Nephron progenitor cell (in vitro differentiated cells): Measurements from ENCODE around the gene TDRD3.

Experiments
- DNase-seq: peaks from one replicate; pipeline ENCODE4 v3.0.0; 2021
- H3K27ac Mint-ChIP-seq: 2 replicates; pipeline ENCODE4 v1.8.0; 2021; ENCODE audit warnings: mild to moderate bottlenecking, moderate library complexity, mixed read lengths
- H3K27me3 Mint-ChIP-seq: 2 replicates; pipeline ENCODE4 v1.8.0; 2021; ENCODE audit warnings: mild to moderate bottlenecking, low read depth, mixed read lengths; ENCODE audit not compliant: poor library complexity
- H3K36me3 Mint-ChIP-seq: 2 replicates; pipeline ENCODE4 v1.8.0; 2021; ENCODE audit warnings: low read depth, mixed read lengths
- H3K4me1 Mint-ChIP-seq: 2 replicates; pipeline ENCODE4 v1.8.0; 2021; ENCODE audit warnings: mixed read lengths
- H3K4me3 Mint-ChIP-seq: 2 replicates; pipeline ENCODE4 v1.8.0; 2021; ENCODE audit warnings: mild to moderate bottlenecking, moderate library complexity, mixed read lengths
- H3K9me3 Mint-ChIP-seq: 2 replicates; pipeline ENCODE4 v1.8.0; 2021; ENCODE audit warnings: mild to moderate bottlenecking, moderate library complexity, mixed read lengths
- TF ChIP-seq, protein P1 (sequence below): fragments of 200-600 bp; sonication (generic); IDR thresholded peaks from 2 replicates; pipeline ENCODE4 v1.5.0; 2021; ENCODE audit warnings: antibody characterized with exemption

The TDRD3 gene

GRCh38 chr13:60540276-60540675 is 143.3 kb downstream of the TDRD3 start:
- TF ChIP-seq, protein P1, sequence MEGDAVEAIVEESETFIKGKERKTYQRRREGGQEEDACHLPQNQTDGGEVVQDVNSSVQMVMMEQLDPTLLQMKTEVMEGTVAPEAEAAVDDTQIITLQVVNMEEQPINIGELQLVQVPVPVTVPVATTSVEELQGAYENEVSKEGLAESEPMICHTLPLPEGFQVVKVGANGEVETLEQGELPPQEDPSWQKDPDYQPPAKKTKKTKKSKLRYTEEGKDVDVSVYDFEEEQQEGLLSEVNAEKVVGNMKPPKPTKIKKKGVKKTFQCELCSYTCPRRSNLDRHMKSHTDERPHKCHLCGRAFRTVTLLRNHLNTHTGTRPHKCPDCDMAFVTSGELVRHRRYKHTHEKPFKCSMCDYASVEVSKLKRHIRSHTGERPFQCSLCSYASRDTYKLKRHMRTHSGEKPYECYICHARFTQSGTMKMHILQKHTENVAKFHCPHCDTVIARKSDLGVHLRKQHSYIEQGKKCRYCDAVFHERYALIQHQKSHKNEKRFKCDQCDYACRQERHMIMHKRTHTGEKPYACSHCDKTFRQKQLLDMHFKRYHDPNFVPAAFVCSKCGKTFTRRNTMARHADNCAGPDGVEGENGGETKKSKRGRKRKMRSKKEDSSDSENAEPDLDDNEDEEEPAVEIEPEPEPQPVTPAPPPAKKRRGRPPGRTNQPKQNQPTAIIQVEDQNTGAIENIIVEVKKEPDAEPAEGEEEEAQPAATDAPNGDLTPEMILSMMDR: no peak
- no peak overlapping the region for H3K4me3 Mint-ChIP-seq
- H3K27me3 Mint-ChIP-seq: no peaks in the 10 kb centered on the region
- no peak for DNase-seq
- no peaks in the 10 kb centered on the region for H3K36me3 Mint-ChIP-seq
- no peaks in the 10 kb centered on the region for H3K9me3 Mint-ChIP-seq
- H3K4me1 Mint-ChIP-seq: no peaks in the 10 kb centered on the region
- H3K27ac Mint-ChIP-seq: no peak overlapping the region

GRCh38 chr13:60562096-60562780 is 165.2 kb downstream of the TDRD3 start:
- H3K36me3 Mint-ChIP-seq: peaks cover 8% of the 10 kb centered on the region
- TF ChIP-seq, protein P1: no peak
- no peaks in the 10 kb centered on the region for H3K4me1 Mint-ChIP-seq
- no peaks in the 10 kb centered on the region for H3K27me3 Mint-ChIP-seq
- H3K4me3 Mint-ChIP-seq: no peak overlapping the region
- no peaks in the 10 kb centered on the region for H3K9me3 Mint-ChIP-seq
- DNase-seq: no peak
- no peak overlapping the region for H3K27ac Mint-ChIP-seq

GRCh38 chr13:60571571-60571970 is 174.6 kb downstream of the TDRD3 start:
- Mint-ChIP-seq H3K9me3 (peaks cover 15% of the 10 kb centered on the region), H3K36me3 (peaks cover 54% of the 10 kb centered on the region), H3K4me1 (peaks cover 33% of the 10 kb centered on the region), H3K4me3 (no peak overlapping the region), H3K27me3 (no peaks in the 10 kb centered on the region), H3K27ac (peak overlapping the region; percentile 75)
- TF ChIP-seq, protein P1: no peak
- DNase-seq: no peak

DNA sequence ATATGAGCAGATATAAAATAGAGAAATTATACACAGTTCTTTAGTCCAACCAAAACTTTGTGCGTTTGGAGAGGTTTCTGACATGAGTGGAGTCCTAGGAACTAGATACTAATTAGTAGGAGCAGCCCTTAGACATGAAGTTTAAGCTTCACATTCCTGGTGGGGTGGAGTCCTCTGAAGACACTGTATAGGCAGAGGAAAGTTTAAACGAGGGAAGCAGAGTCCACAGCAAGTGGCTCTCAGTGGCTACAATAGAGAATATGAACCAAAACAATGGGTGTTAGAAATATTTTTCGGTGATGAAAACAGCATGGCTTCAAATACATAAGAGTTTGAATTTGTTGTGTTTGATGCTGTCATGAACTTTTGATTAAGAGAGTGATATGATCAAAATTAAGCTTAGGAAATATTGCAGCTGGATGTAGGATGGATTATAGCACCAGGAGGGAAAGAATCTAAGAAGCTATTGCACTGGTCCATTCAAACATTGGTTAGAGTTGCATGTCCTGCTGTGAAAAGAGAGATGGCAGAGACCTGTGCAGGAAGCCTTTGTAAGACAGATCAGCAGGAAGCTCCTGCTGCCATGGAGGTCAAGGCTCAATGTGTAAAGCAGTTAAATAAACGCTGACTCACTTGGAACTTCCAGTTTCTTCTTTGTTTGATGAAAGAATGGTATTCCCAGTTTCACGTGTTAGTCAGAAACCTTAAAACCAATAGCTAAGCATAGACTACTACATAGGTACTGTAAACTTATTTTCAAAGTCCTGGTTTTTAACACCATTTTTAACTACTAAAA is 175.2 kb downstream of the TDRD3 start:
- TF ChIP-seq, protein P1: no peak
- Mint-ChIP-seq H3K36me3 (peaks cover 51% of the 10 kb centered on the region), H3K27ac (peak overlapping the region; percentile 75), H3K4me1 (peaks cover 33% of the 10 kb centered on the region), H3K27me3 (no peaks in the 10 kb centered on the region), H3K4me3 (peak overlapping the region; percentile 9), H3K9me3 (peaks cover 15% of the 10 kb centered on the region)
- no peak for DNase-seq

- Mint-ChIP-seq H3K36me3 (peaks cover 47% of the 10 kb centered on the region), H3K4me3 (peak overlapping the region; percentile 17), H3K4me1 (peaks cover 38% of the 10 kb centered on the region), H3K27me3 (no peaks in the 10 kb centered on the region), H3K9me3 (peaks cover 15% of the 10 kb centered on the region), H3K27ac (peak overlapping the region; percentile 40)
- peak; percentile 12 for DNase-seq
- TF ChIP-seq, protein P1: no peak
Observed at GRCh38 chr13:60572855-60573254, 175.8 kb downstream of the TDRD3 start.
